CD4-positive, alpha-beta T cell treated with Interleukin-1 beta for 1 hour (primary cell): Measurements from ENCODE around the gene FBXW8.

Source experiments
- DNase-seq, 2 donors: peaks; one replicate each; pipeline ENCODE4 v3.0.0-alpha.2; 2020 to 2022

FBXW8 gene

DNA sequence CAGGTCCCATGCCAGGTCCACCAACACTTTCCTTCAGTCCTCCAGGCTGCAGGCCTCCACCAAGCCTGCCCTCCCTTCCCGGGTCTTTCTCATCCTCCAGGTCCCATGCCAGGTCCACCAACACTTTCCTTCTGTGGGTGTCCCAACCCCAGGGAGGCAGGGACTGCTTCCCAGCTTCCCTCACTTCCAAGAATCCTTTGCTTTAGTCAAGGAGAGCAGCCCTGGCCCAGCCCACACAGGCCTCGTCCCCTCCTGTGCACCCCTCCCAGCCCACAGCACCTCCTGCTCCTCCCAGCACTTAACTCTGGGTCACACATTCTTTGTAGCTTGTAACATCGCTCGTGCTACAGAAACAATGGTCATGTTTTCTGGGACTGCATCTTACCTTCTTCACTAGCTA is 115.6 kb downstream of the FBXW8 start:
- no peak for DNase-seq

DNA sequence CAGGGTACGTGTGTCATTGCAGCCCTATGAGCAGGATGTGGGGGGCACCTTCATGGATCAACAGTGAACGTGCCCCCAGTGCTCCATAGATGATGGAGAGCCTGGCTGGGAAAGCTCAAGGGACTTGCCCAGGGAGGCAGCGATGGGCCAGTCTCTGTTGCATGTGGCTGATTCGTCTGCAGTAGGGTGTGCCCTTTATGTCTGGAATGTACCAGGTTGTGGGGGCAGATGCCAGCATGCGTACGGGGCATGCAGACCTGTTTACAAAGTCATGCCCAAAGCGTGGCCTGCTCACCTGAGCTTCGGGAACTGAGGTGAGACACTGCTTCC is 116.1 kb downstream of the FBXW8 start:
- DNase-seq, result no peak

DNA sequence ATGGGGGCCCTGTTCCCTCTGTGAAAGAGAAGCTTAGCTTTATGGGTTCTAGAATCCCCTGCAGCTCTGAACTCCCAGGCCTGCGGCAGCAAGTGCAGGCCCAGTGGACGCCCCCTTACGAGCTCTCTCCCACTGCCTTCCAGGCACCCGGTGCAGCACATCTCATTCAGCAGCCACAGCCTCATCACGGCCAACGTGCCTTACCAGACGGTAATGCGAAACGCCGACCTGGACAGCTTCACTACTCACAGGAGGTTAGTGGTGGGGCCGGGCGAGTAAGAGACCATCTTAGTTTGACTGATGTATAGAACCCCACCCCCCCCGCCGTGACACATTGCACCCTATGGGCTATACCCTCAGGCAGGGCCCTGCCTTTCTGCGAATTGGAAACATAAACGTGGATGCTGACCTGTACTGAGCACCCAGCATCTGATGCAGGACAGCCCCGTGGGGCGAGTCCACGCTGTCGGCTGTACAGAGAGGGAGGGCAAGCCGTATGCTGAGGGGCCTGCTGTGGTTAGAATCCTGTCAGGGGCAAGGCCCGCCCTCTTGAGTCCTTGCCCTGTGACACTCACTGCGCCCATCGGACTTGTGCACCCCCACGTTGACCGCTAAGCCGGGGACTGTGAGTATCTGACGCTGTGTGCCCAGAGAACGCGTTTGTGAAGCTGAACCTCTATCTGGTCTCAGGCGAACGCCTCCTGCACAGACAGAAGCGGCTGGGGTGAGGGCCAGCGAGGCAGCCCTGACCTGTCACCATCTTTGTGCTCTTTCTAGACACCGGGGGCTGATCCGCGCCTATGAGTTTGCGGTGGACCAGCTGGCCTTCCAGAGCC is 116.7 kb downstream of the FBXW8 start:
- DNase-seq, result no peak

GRCh38 chr12:117028254-117028653 is 117.5 kb downstream of the FBXW8 start:
- DNase-seq, result no peak

DNA sequence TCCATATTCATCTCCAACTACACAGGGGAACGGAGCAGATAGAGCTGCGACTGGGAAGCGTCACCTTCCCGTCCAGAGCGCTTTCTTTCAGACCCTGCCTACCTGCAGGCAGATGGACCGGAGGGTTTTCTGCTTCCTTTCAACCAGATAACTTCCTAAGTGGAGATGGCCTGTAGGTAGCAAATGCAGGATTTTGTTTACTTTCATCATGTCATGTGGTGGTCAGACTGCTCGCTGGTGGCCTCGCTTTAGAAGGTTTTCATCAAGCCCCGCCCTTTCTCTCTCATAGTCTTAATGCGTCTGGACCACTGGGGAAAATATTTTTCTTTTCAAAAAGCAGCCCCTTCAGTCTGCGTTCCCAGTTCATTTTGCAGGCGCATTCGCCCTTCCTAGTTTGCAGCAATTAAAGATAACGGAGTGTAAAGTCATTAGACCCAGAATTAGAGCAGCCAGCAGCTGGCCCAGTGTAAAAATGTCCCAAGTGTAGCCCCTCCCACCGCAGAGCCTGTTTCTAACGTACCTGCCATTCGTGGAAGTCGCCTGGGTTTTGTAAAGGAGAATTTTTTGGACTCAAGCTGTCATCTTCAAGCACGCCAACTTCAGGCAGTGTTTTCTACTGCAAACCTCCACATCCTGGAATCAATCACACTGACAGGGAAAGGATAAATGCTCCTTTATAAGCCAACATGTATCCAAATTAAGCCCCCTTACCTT is 119.6 kb downstream of the FBXW8 start:
- no peak for DNase-seq

GRCh38 chr12:117031843-117032592 is 121.3 kb downstream of the FBXW8 start:
- no peak for DNase-seq

- no peak for DNase-seq
These were observed 122.0 kb downstream of the FBXW8 start for GRCh38 chr12:117032593-117033381.

GRCh38 chr12:117033382-117034221 is 122.9 kb downstream of the FBXW8 start:
- no peak for DNase-seq

DNA sequence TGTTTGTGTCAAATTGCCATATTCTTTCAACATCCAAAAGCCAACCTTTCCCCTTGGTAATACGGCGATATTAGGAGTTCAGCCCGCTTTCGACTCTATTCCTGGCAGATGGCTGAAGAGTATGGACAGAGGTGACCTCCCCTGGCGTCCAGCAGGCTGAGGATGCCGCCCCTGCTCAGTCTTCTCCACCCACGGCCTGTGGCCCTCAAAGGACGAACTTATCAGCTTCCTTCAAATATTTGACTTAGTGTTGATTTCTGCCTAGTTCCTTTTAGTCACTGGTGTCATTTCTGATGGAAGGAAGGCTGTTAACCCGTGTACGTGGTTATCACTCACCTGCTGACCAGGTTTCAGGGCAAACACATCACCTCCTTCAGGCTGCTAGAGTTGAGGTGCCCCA is 123.5 kb downstream of the FBXW8 start:
- DNase-seq, result no peak

GRCh38 chr12:117034701-117035151 is 124.0 kb downstream of the FBXW8 start:
- no peak for DNase-seq

DNA sequence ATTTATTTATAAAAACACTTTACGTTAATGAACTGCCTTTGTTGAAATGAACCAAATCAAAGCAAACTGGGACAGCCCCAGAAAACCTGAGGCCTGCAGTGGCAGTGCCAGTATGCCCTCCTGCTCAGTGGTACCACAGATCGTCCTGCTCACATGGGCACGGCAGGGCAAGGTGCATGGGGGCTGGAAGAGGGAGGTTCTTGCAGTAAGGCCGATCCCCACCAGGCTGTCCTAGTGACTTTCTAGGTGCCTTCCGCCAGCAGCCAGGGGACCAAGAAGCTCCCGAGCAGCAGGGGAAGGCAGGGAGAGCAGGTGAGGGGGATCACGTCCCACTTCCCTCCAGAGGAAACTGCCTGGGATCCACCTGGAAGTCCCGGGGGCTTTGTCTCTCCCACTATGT is 124.5 kb downstream of the FBXW8 start:
- no peak for DNase-seq

DNA sequence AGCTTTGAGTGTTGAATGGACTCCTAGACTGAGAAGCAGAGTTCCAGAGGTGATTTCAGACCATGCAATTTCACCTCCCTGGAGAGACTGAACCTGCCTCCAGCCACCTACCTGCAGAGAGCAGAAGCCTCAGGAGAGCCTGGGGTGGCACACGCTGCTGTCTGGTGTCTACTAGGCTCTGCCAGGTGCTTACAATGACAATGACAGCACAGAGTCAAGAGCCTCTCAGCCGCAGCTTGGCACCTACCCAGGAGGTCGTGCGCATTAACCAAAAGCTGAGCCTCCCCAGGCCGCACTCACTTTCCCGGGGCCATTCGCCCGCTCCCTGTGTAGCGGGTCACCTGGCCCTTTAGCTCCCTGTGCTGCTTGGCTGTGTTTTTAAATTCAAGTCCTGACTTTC is 125.3 kb downstream of the FBXW8 start:
- no peak for DNase-seq

GRCh38 chr12:117036547-117036946 is 125.8 kb downstream of the FBXW8 start:
- DNase-seq, result no peak

DNA sequence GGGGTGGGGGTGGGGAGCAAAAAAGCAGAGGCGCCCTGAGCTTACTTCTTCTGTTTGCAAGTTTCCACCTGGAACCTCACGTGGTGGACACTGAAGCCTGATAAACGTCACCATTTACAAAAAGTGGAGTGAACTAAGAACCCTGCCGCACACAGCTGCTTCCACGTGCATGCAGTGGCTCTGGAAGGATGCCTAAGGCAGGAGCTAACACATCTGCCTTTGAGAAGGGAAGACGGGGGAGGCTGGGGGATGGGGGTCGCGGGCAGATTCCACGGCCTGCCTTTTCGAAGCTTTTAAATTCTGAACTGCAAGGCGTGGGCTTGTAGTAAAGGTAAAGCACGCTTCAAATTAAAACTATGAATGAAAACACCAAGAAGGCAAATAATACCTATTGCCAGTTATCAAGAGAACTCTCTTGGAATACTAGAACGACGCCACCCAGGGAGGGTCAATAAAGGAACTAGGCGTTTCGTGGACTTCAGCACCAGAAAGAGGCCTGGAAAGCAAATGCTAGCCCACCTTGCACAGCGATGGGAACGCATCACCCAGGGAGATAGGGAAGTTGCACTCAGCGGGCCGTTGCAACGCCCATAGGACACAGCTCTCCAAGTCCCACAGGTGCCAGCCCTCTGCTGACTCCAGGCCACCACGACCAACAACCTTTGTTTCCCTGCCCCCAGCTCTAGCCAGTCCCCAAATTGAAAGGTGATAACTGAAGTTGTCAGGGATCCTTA is 126.7 kb downstream of the FBXW8 start:
- DNase-seq, result no peak

GRCh38 chr12:117038023-117038680 is 127.4 kb downstream of the FBXW8 start:
- DNase-seq, result no peak

DNA sequence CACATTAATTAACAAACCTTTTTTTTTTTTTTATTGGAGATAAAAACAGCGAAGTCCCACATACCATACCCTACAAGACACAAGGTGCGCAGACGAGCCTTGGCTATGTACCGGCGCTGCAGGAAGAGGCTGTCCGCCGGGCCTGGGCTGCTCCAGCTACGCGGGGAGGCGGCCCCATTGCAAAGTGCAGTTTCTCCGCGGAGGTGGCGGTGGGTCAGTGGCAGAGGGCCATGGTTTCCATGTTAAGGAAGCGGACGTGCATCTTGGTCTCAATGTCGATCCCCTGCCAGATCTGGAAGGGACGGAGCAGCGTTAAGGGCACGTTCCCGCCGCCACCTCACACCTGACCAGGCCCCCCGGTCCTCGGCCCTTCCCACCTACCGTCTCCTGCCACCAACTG is 128.2 kb downstream of the FBXW8 start:
- DNase-seq, result no peak

- no peak for DNase-seq
These were observed 129.2 kb downstream of the FBXW8 start for GRCh38 chr12:117039891-117040309.

- DNase-seq, result no peak
These were observed 129.7 kb downstream of the FBXW8 start for GRCh38 chr12:117040496-117040895.

- no peak for DNase-seq
These were observed 131.0 kb downstream of the FBXW8 start for GRCh38 chr12:117041798-117042170.

- no peak for DNase-seq
These were observed 131.6 kb downstream of the FBXW8 start for GRCh38 chr12:117042171-117042842.
